ENCODE measurements around the gene DPP8.
"Not testable (repeated sequence)": the region's sequence is repeated elsewhere in the genome, so short reads cannot be mapped to it uniquely, and the experiment has no call there.

DPP8 gene

GRCh38 chr15:65524226-65524625 is 6.7 kb upstream of the DPP8 start:
- DNase-seq (ENCODE audit: low read depth in 2 of 2), result no peak

GRCh38 chr15:65521350-65521749 is 3.9 kb upstream of the DPP8 start:
- DNase-seq (ENCODE audit: low read depth in 2 of 2), result no peak

GRCh38 chr15:65518633-65519285 is 1.3 kb upstream of the DPP8 start:
- no peak for DNase-seq (ENCODE audit: low read depth in 2 of 2)

- DNase-seq (ENCODE audit: low read depth in 2 of 2), result no peak
Measured at GRCh38 chr15:65517866-65518207, 348 bp upstream of the DPP8 start.

GRCh38 chr15:65512807-65513416 is 4.6 kb downstream of the DPP8 start:
- DNase-seq (ENCODE audit: low read depth in 2 of 2), result no peak

- DNase-seq (ENCODE audit: low read depth in 2 of 2), result no peak
Measured at GRCh38 chr15:65512189-65512588, 5.3 kb downstream of the DPP8 start.

GRCh38 chr15:65509321-65509720 is 8.2 kb downstream of the DPP8 start:
- DNase-seq (ENCODE audit: low read depth in 2 of 2), result no peak

- no peak for DNase-seq (ENCODE audit: low read depth in 2 of 2)
Measured at GRCh38 chr15:65494076-65494475, 23.4 kb downstream of the DPP8 start.

GRCh38 chr15:65484876-65485275 is 32.6 kb downstream of the DPP8 start:
- no peak for DNase-seq (ENCODE audit: low read depth in 2 of 2)

- DNase-seq (ENCODE audit: low read depth in 2 of 2), result no peak
Measured at GRCh38 chr15:65476903-65477302, 40.6 kb downstream of the DPP8 start.

GRCh38 chr15:65470866-65471265 is 46.6 kb downstream of the DPP8 start:
- no peak for DNase-seq (ENCODE audit: low read depth in 2 of 2)

- no peak for DNase-seq (ENCODE audit: low read depth in 2 of 2)
Measured at GRCh38 chr15:65468229-65468909, 49.1 kb downstream of the DPP8 start.

GRCh38 chr15:65466901-65467300 is 50.6 kb downstream of the DPP8 start:
- no peak for DNase-seq (ENCODE audit: low read depth in 2 of 2)

GRCh38 chr15:65463096-65463495 is 54.4 kb downstream of the DPP8 start:
- DNase-seq (ENCODE audit: low read depth in 2 of 2), result not testable (repeated sequence)

- no peak for DNase-seq (ENCODE audit: low read depth in 2 of 2)
Measured at GRCh38 chr15:65460741-65461347, 56.6 kb downstream of the DPP8 start.

- not testable (repeated sequence) for DNase-seq (ENCODE audit: low read depth in 2 of 2)
Measured at GRCh38 chr15:65455256-65455655, 62.2 kb downstream of the DPP8 start.

GRCh38 chr15:65451989-65452388 is 65.5 kb downstream of the DPP8 start:
- no peak for DNase-seq (ENCODE audit: low read depth in 2 of 2)

GRCh38 chr15:65450556-65450955 is 66.9 kb downstream of the DPP8 start:
- DNase-seq (ENCODE audit: low read depth in 2 of 2), result no peak

GRCh38 chr15:65447145-65447544 is 70.3 kb downstream of the DPP8 start:
- no peak for DNase-seq (ENCODE audit: low read depth in 2 of 2)

GRCh38 chr15:65434201-65434600 is 83.3 kb downstream of the DPP8 start:
- DNase-seq (ENCODE audit: low read depth in 2 of 2), result no peak

GRCh38 chr15:65431731-65432130 is 85.8 kb downstream of the DPP8 start:
- DNase-seq (ENCODE audit: low read depth in 2 of 2), result no peak

- DNase-seq (ENCODE audit: low read depth in 2 of 2), result no peak
Measured at GRCh38 chr15:65426216-65426853, 91.2 kb downstream of the DPP8 start.
